Activated CD8-positive, alpha-beta T cell treated with anti-CD3 and anti-CD28 coated beads for 36 hours (primary cell): ENCODE results near the gene ARHGAP40. TPM values are rescaled to one million over a fixed set of nuclear protein-coding genes. Genes with fewer than 3 reads are reported as not detected.

ENCODE experiments used
- ATAC-seq: fragments of 200-7000 bp; cut with Tn5 transposase; one replicate; pipeline ENCODE4 v1.10.0; 2021; ENCODE audit warnings: mild to moderate bottlenecking, moderate library complexity
- CTCF ChIA-PET: fragments of 350-600 bp; sonication (Branson Sonifier 250); formaldehyde crosslinking; loops from one replicate; lab custom pipeline; 2021; ENCODE audit warnings: antibody characterized with exemption; lab: Charles Lee
- POLR2A ChIA-PET: fragments of 350-600 bp; sonication (Branson Sonifier 250); formaldehyde crosslinking; loops from one replicate; lab custom pipeline; 2021; ENCODE audit warnings: antibody characterized with exemption; lab: Charles Lee
- DNase-seq: peaks from one replicate; pipeline ENCODE4 v3.0.0-alpha.2; 2020
- H3K27ac Mint-ChIP-seq: one replicate; pipeline ENCODE4 v1.8.0; 2021; ENCODE audit warnings: mild to moderate bottlenecking, mixed read lengths
- H3K27me3 Mint-ChIP-seq: one replicate; pipeline ENCODE4 v1.8.0; 2021; ENCODE audit warnings: mixed read lengths
- H3K36me3 Mint-ChIP-seq: one replicate; pipeline ENCODE4 v1.8.0; 2021; ENCODE audit warnings: low read depth, mixed read lengths
- H3K4me1 Mint-ChIP-seq: one replicate; pipeline ENCODE4 v1.8.0; 2021; ENCODE audit warnings: low read depth, mixed read lengths
- H3K4me3 Mint-ChIP-seq: one replicate; pipeline ENCODE4 v1.8.0; 2021; ENCODE audit warnings: mild to moderate bottlenecking, moderate library complexity, mixed read lengths
- H3K9me3 Mint-ChIP-seq: one replicate; pipeline ENCODE4 v1.8.0; 2021; ENCODE audit warnings: mixed read lengths
- intact Hi-C: fragments of 100-400 bp; cut with micrococcal nuclease; formaldehyde crosslinking; loops from one replicate; pipeline ENCODE4 v1.10.0; 2022
- total RNA-seq, 2 experiments: library from RNA; stranded (reverse); gene quantifications; one replicate each; pipeline ENCODE4 v1.2.3, GENCODE V29; 2021
- TF ChIP-seq, protein P1 (sequence below): fragments of 200-600 bp; IDR thresholded peaks from one replicate; pipeline ENCODE4 v1.8.0; 2022; ENCODE audit warnings: antibody characterized with exemption, mild to moderate bottlenecking

ARHGAP40 gene
- total RNA-seq, 2 experiments from 2014 or later, result not detected

DNA sequence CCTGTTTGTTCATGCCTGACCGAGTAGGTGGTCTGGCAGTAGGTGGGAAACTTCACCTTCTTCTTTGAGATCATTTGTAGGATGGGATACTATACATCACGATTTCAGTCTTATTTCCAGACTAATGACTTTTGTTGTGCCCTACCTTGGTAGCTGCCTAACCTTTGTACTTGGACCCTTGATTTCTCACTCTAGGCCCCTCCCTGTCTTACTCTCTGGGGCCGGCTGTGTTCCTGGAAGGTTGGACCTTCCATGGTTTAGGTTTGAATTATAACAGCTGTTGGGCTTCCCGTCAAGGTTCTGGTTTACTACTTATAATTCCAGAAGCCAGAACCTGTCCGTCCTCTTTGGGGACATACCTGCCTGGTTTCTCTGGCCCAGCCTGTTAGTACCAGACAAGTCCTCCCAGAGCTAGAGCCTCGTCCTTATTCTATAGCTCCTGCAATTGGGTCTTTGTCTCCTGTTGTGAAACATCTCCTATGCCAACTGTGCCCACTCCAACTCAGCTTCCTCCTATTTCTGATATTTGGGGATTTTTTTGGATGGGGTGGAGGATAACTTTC lies 35.5 kb upstream of the ARHGAP40 start:
- CTCF ChIA-PET, result interaction anchor here (0.8 kb wide), 1 partner anchor 94 kb away, joined by 3 read pairs; the partner anchor contains the start of gene RALGAPB
- intact Hi-C loops, result no loop called here
- no peaks in the 10 kb centered on the region for H3K27me3 Mint-ChIP-seq
- H3K4me3 Mint-ChIP-seq, result no peak overlapping the region
- no peak overlapping the region for H3K27ac Mint-ChIP-seq
- POLR2A ChIA-PET, result no interaction called here
- no peaks in the 10 kb centered on the region for H3K4me1 Mint-ChIP-seq
- no peak for ATAC-seq
- no peak for DNase-seq
- no peaks in the 10 kb centered on the region for H3K9me3 Mint-ChIP-seq
- TF ChIP-seq, protein P1, sequence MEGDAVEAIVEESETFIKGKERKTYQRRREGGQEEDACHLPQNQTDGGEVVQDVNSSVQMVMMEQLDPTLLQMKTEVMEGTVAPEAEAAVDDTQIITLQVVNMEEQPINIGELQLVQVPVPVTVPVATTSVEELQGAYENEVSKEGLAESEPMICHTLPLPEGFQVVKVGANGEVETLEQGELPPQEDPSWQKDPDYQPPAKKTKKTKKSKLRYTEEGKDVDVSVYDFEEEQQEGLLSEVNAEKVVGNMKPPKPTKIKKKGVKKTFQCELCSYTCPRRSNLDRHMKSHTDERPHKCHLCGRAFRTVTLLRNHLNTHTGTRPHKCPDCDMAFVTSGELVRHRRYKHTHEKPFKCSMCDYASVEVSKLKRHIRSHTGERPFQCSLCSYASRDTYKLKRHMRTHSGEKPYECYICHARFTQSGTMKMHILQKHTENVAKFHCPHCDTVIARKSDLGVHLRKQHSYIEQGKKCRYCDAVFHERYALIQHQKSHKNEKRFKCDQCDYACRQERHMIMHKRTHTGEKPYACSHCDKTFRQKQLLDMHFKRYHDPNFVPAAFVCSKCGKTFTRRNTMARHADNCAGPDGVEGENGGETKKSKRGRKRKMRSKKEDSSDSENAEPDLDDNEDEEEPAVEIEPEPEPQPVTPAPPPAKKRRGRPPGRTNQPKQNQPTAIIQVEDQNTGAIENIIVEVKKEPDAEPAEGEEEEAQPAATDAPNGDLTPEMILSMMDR, result no peak
- H3K36me3 Mint-ChIP-seq, result peaks cover 11% of the 10 kb centered on the region

DNA sequence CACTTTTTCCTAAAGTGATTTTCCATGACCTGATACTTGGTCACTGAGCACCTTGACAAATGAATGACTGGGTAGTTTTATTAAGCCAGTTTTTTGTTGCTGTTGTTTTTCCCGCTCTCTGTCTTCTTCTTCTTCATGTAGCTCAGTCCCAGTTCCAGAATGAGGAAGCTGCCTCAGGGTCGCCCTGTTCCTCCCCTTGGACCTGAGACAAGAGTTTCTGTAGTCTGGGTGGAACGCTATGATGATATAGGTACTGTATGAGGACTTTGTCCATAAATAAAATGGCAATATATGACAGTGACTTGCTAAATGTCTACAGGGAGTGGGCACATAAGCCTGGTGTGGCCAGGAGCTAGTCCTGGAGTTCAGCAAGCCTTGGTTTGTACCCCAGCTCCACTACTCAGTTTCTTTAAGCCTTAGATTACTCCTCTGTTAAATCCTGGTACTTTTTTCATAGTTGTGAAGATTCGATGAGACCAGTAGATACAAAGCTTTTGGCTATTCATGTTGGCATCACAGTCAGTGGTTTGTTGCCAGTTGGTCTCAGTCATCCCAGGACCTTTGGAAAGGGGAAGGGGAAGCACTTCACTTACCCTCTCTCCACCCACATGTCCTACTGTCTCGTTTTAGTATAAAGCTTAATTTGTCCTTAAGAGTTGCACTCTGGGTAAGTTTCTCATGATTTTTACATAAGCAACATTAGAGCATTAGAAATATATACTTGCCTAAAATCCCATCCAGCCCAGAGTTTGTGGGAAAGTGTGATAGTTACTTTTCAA lies 31.7 kb upstream of the ARHGAP40 start:
- Mint-ChIP-seq H3K36me3 (peaks cover 12% of the 10 kb centered on the region), H3K27ac (peak overlapping the region; percentile 37), H3K27me3 (no peaks in the 10 kb centered on the region), H3K4me1 (no peaks in the 10 kb centered on the region), H3K9me3 (no peaks in the 10 kb centered on the region), H3K4me3 (no peak overlapping the region)
- CTCF ChIA-PET, result interaction anchor here (1.5 kb wide), 1 partner anchor 220 kb away, joined by 3 read pairs; no protein-coding TSS in a partner anchor
- POLR2A ChIA-PET, result interaction anchor here (0.8 kb wide), 1 partner anchor 11 kb away, joined by 3 read pairs; no protein-coding TSS in a partner anchor
- ATAC-seq (no peak), DNase-seq (no peak)
- TF ChIP-seq, protein P1, result no peak
- intact Hi-C loops, result no loop called here

DNA sequence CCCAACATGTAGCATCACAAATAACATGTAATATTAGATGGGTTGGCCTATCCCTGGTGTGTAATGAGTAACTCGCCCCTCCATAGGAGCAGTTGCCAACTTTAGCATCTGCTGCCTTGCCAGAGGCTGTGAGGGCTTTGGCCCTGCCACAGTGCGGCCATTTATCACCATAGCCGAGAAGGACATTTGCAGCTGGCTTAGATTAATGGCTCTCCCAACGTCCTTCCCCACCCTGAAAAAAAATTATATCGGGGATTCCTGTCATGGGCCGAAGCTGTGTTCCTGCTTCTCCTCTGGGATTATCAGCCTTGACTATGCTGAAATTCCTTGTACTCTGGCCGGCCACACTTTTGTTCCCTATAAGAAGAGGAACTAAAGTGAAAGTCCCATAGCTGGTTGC lies 28.2 kb upstream of the ARHGAP40 start:
- Mint-ChIP-seq H3K27me3 (no peaks in the 10 kb centered on the region), H3K4me1 (no peaks in the 10 kb centered on the region), H3K36me3 (peaks cover 11% of the 10 kb centered on the region), H3K27ac (no peak overlapping the region), H3K4me3 (no peak overlapping the region), H3K9me3 (no peaks in the 10 kb centered on the region)
- ChIA-PET POLR2A (no interaction called here), CTCF (no interaction called here)
- ATAC-seq (no peak), DNase-seq (no peak)
- intact Hi-C loops, result no loop called here
- TF ChIP-seq, protein P1, result no peak

DNA sequence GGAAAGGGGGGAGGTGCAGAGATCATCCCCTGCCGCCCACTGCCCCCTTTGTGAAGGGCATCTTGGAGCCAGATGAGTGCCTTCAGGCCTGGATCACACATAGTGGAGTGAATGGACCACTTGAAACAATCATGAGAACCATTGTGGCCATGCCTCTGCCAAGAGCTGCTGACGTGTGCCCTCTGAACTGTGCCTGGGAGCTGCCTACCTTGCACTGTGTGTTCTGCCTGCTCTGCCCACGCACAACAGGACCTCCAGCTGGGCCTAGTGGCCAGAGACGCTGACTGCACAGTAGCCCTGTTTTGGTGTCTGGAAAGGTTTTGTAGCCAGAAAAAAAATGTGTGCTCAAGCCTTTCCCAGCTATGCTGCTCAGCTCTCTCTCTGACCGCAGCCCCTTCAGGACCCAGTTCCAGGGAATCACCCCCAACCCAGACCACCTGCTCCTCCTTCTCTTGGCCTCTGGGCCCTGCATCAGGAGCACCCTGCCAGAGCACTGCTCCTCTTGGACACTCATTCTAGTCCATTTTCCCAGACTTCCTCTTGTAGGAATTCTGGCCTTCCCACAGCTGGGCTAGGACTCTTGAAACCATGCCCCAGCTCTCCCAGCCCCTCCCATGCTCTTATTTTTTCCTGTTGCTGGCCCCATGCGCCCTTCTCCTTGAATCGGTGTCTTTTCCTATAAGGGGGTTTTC lies 22.2 kb upstream of the ARHGAP40 start:
- no peak overlapping the region for H3K27ac Mint-ChIP-seq
- ATAC-seq (no peak), DNase-seq (no peak)
- CTCF ChIA-PET, result no interaction called here
- TF ChIP-seq, protein P1, result no peak
- POLR2A ChIA-PET, result no interaction called here
- no peaks in the 10 kb centered on the region for H3K4me1 Mint-ChIP-seq
- intact Hi-C loops, result no loop called here
- no peak overlapping the region for H3K4me3 Mint-ChIP-seq
- no peaks in the 10 kb centered on the region for H3K27me3 Mint-ChIP-seq
- no peaks in the 10 kb centered on the region for H3K9me3 Mint-ChIP-seq
- peaks cover 5% of the 10 kb centered on the region for H3K36me3 Mint-ChIP-seq
